HG02885 (cell line): ENCODE measurements around the gene GAS2L3.
A peak's percentile ranks its signal among the peaks of the same experiment; 100 is the strongest.
"Not testable (repeated sequence)": the region's sequence is repeated elsewhere in the genome, so short reads cannot be mapped to it uniquely, and the experiment has no call there.

ENCODE experiments used
- ATAC-seq: cut with Tn5 transposase; IDR thresholded peaks from one replicate; pipeline ENCODE4 v1.9.1; 2021; ENCODE audit warnings: mild to moderate bottlenecking; ENCODE audit not compliant: unreplicated experiment, poor library complexity

The GAS2L3 gene

GRCh38 chr12:100573292-100574186, at the start of gene GAS2L3:
GAS2L3 (plus strand) TSS chr12:100573684; CDS start chr12:100594905, 21,221 bp downstream.
- ATAC-seq: peak; percentile 96

GRCh38 chr12:100528034-100528433, 45.5 kb upstream of the GAS2L3 start:
- ATAC-seq: no peak

GRCh38 chr12:100528471-100529127, 44.9 kb upstream of the GAS2L3 start:
- no peak for ATAC-seq

GRCh38 chr12:100529756-100530350, 43.6 kb upstream of the GAS2L3 start:
- no peak for ATAC-seq

- ATAC-seq: no peak
These were observed 40.1 kb upstream of the GAS2L3 start for GRCh38 chr12:100533376-100533775.

- ATAC-seq: no peak
These were observed 38.8 kb upstream of the GAS2L3 start for GRCh38 chr12:100534625-100535227.

GRCh38 chr12:100539202-100539601, 34.3 kb upstream of the GAS2L3 start:
- no peak for ATAC-seq

GRCh38 chr12:100544165-100544564, 29.3 kb upstream of the GAS2L3 start:
- ATAC-seq: no peak

- no peak for ATAC-seq
These were observed 28.4 kb upstream of the GAS2L3 start for GRCh38 chr12:100545092-100545491.

GRCh38 chr12:100553936-100554335, 19.5 kb upstream of the GAS2L3 start:
- ATAC-seq: no peak

GRCh38 chr12:100554608-100555077, 18.8 kb upstream of the GAS2L3 start:
- ATAC-seq: peak; percentile 36

GRCh38 chr12:100555722-100556121, 17.8 kb upstream of the GAS2L3 start:
- ATAC-seq: no peak

GRCh38 chr12:100557357-100557756, 16.1 kb upstream of the GAS2L3 start:
- no peak for ATAC-seq

- not testable (repeated sequence) for ATAC-seq
These were observed 14.2 kb upstream of the GAS2L3 start for GRCh38 chr12:100559261-100559660.

GRCh38 chr12:100564090-100564489, 9.4 kb upstream of the GAS2L3 start:
- ATAC-seq: no peak

- no peak for ATAC-seq
These were observed 8.5 kb upstream of the GAS2L3 start for GRCh38 chr12:100564905-100565467.

GRCh38 chr12:100565987-100566545, 7.4 kb upstream of the GAS2L3 start:
- ATAC-seq: no peak

GRCh38 chr12:100566887-100567637, 6.4 kb upstream of the GAS2L3 start:
- ATAC-seq: peak; percentile 98

- ATAC-seq: peak; percentile 27
These were observed 5.5 kb upstream of the GAS2L3 start for GRCh38 chr12:100567945-100568344.
